Measurements from ENCODE around the gene BMP8A.

Gene BMP8A

GRCh38 chr1:39529901-39530535, 38.6 kb downstream of the BMP8A start:
- no peak for DNase-seq

GRCh38 chr1:39531526-39531925, 40.1 kb downstream of the BMP8A start:
- no peak for DNase-seq

GRCh38 chr1:39533442-39533841, 42.0 kb downstream of the BMP8A start:
- no peak for DNase-seq

DNA sequence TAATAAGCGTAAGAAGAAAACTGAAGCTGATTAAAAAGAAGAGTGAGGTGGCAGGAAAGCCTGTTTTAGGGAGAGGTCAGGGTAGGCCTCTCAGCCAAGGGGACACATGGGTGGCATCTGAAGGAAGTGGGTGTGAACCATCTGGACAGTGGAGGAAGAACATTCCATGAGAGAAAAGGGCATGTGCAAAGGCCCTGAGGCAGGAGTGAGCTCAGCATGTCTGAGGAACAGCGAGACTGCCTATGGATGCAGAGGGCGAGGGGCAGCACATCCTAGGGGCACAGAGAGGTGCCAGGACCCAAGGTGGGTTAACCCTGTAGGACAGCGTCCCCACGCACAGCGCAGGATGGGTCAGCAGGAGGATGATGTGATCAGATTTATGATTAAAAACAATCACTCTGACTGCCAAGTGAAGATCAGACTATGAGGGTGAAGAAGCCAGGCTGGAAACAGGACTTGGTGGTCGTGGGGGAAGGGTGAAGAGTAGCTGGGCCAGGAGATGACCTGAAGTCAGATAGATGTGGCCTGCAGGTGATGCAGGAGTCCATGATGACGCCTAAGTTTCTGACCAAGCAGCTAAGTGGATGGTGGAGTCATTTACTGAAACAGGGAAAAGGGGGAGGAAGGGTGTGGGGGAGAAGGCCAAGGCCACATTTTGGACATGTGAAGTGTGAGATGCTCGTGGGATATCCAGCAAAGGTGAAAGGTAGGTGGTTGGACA, 47.3 kb downstream of the BMP8A start:
- no peak for DNase-seq

GRCh38 chr1:39539252-39539790, 47.9 kb downstream of the BMP8A start:
- DNase-seq: peak; percentile 100

DNA sequence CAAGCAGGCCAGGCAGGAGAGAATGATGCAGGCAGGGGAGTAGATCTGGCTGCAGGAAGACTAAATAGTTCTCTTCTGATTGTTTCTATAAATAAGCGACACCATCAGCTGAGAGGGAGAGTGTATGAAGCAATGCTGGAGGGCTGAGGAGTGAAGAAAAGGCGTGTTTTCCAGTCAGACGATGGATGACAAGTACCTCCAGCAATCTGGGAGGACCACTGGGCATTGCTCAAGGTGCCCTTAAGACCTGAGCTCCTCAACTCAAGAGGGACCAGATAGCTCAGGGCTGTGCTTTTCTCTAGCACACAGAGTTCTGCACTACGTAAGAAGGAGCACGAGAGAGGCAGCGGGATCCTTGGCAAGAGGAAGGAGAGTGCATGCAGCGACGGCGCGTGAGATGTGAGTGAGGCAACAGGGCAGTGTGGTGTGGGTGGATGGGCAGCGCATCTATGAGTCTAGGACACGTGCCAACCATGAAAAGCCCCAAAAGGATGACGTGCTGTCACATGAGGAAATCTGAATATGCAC, 49.1 kb downstream of the BMP8A start:
- no peak for DNase-seq

GRCh38 chr1:39542924-39543323, 51.5 kb downstream of the BMP8A start:
- DNase-seq: no peak

GRCh38 chr1:39544327-39544726, 52.9 kb downstream of the BMP8A start:
- no peak for DNase-seq

- DNase-seq: no peak
Measured at GRCh38 chr1:39545531-39545930, 54.1 kb downstream of the BMP8A start.

- DNase-seq: no peak
Measured at GRCh38 chr1:39554277-39554676, 62.8 kb downstream of the BMP8A start.

- no peak for DNase-seq
Measured at GRCh38 chr1:39561279-39561678, 69.8 kb downstream of the BMP8A start.

GRCh38 chr1:39562886-39563285, 71.5 kb downstream of the BMP8A start:
- DNase-seq: no peak

GRCh38 chr1:39563669-39564068, 72.2 kb downstream of the BMP8A start:
- no peak for DNase-seq

- DNase-seq: no peak
Measured at GRCh38 chr1:39564340-39564739, 72.9 kb downstream of the BMP8A start.

GRCh38 chr1:39564941-39565340, 73.5 kb downstream of the BMP8A start:
- DNase-seq: no peak

DNA sequence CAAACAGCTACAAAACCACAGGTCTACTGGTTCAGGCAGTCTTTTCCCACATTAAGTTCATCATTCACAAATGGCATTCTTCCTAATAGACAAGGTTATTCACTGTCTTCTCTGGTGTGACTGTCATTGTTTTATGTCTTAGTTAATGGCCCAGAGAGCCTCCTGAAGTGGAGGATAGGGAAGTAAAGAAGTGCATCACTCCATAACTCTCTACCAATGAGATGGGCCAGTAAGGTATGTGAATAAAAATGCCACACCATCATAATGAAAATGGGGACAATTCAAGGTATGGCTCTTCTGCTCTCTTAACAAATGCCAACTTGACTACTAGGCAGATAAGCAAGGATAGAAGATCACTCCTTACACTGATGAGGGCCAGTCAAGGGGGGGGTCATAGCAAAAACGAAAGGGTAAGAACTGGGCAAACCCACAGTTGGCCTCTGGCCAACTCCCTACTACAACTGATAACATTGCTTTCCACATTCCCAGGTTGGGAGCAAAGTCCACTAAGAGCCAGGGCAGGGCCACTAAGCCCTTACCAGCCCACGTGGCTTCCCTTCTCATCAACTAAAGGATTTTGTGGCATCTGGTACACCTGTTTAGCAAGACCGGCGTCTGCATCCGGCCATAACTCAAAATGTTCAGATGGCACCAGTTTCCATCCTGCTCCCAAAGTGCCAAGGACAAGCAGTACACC, 75.2 kb downstream of the BMP8A start:
- no peak for DNase-seq

DNA sequence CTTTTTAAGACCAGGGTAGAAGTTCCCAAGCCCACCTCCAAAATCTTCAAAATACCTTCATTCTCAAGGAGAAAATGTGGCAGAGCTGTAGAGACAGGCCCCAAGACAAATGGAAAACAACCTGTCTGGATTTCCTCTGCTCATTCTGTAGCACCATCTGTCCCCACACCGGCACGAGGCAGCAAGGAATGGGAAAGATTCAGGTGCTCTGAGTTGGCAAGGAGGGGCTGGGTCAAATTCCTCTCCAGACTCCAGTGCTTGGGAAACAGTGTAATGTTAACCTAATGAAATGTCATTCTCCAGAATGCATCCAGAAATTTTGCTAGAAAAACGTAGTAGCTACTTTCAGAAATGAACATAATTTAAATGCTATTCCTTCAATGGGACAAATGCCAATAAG, 75.9 kb downstream of the BMP8A start:
- DNase-seq: no peak

DNA sequence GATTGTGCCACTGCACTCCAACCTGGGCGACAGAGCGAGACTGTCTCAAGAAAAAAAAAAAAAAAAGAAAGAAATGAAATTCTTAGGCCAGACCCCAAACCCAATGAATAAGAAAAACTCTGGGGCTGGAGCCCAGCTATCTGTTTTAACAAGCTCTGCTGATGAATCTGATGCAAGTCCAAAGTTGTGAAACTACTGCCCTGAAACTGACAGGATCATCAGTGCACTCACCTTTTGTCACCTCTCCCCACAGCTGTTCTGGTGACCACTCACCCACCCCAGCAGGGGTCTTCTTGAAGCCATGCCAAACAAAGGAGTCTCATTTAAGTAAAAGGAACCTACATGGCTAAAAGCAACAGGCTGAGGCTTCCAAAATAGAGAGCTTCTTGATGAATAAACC, 76.8 kb downstream of the BMP8A start:
- DNase-seq: no peak

- DNase-seq: no peak
Measured at GRCh38 chr1:39569034-39569433, 77.6 kb downstream of the BMP8A start.

- no peak for DNase-seq
Measured at GRCh38 chr1:39570477-39571177, 79.2 kb downstream of the BMP8A start.

- DNase-seq: no peak
Measured at GRCh38 chr1:39571178-39571483, 79.7 kb downstream of the BMP8A start.

DNA sequence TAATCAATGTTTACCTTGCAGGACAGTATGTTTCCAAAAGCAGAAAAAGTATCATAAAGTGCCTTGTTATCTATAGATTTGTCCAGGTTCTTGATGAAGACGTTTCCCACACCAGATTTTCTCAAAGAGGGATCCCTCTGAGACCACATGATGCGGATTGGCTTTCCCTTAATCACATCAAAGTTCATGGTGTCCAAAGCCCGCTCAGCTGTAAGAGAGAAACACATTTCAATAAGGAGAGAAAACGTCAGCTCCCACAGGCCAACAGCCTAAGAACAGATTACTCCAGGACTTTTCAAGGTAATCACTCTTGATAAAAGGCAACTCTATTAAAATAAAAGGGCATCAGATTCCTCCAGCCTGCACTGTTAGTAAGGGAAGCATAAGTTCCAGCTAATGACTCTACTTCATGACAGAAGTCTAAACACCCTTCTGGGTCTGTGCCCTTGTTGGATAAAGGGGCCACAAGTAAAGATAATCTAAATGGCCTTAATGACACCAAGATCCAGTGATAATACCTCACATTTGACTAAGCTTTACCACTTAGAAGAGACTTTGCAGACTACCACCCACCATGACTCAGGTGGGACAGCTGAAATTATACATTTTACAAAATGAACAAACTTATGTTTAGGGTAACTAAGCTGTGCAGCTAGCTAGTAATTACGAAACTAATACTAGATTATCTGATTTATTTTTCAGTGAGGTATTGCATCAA, 81.1 kb downstream of the BMP8A start:
- no peak for DNase-seq

GRCh38 chr1:39573097-39573465, 81.6 kb downstream of the BMP8A start:
- no peak for DNase-seq
